Small intestine (tissue), 7 donors: ENCODE results near the gene EXOG. TPM values are rescaled to one million over a fixed set of nuclear protein-coding genes. Genes with fewer than 3 reads are reported as not detected.

Experiments
- DNase-seq, 2 donors: peaks; one replicate each; pipeline versions ENCODE4 v3.0.0 to v3.0.0-alpha.2; 2013
- FAIRE-seq: peaks from 2 replicates; lab custom pipeline; 2012; peaks lifted over from hg19 to GRCh38; lab: Jason Lieb, UNC
- H3K27ac ChIP-seq, 3 donors: one replicate each; pipeline ENCODE4 v1.5.1; 2013; ENCODE audit warnings: low read length in 2 of 3, mild to moderate bottlenecking in 2 of 3, control low read depth in 1 of 3, inconsistent platforms in 1 of 3, low read depth in 1 of 3, moderate library complexity in 1 of 3
- H3K27me3 ChIP-seq, 3 donors: one replicate each; pipeline ENCODE4 v1.6.1; 2013; ENCODE audit warnings: low read length in 3 of 3, inconsistent platforms in 1 of 3; ENCODE audit not compliant: control insufficient read depth in 3 of 3, insufficient read depth in 3 of 3
- H3K36me3 ChIP-seq, 3 donors: one replicate each; pipeline ENCODE4 v1.6.1; 2013; ENCODE audit warnings: low read length in 3 of 3, inconsistent platforms in 1 of 3, low read depth in 1 of 3, mild to moderate bottlenecking in 1 of 3, moderate library complexity in 1 of 3; ENCODE audit not compliant: control insufficient read depth in 3 of 3, insufficient read depth in 2 of 3
- H3K4me1 ChIP-seq, 3 donors: one replicate each; pipeline ENCODE4 v1.6.1; 2013; ENCODE audit warnings: low read length in 2 of 3, inconsistent platforms in 1 of 3, low read depth in 1 of 3, mild to moderate bottlenecking in 1 of 3, moderate library complexity in 1 of 3; ENCODE audit not compliant: control insufficient read depth in 3 of 3, insufficient read depth in 2 of 3
- H3K4me3 ChIP-seq, 3 donors: one replicate each; pipeline ENCODE4 v1.5.1; 2013; ENCODE audit warnings: low read length in 3 of 3, control low read depth in 1 of 3, inconsistent platforms in 1 of 3, low read depth in 1 of 3, mild to moderate bottlenecking in 1 of 3, moderate library complexity in 1 of 3
- H3K9me3 ChIP-seq, 2 donors: one replicate each; pipeline ENCODE4 v1.6.1; 2013; ENCODE audit warnings: low read depth in 1 of 2, low read length in 1 of 2; ENCODE audit not compliant: control insufficient read depth in 2 of 2, insufficient read depth in 1 of 2
- WGBS, 3 donors: extraction: QIAGEN DNeasy Blood & Tissue Kit; methylation state at CpG; one replicate each; pipeline ENCODE4 v1.1.7; 2013; 5-methylcytosine and 5-hydroxymethylcytosine counted together
- polyA plus RNA-seq, 4 donors: library from polyadenylated mRNA; stranded (reverse) in 3 of 4; unstranded in 1 of 4; fragments of 200-250 nt in 3 of 4; fragments of 120-200 nt in 1 of 4; gene quantifications; one replicate each; pipeline versions ENCODE4 v1.2.1 to v1.2.3, GENCODE V29; 2013
- donor health status: healthy with polysubstance abuse.
- donor health status: control.
- donor health status: control.
- donor health status: Bipolar disorder and iron deficiency.
- donor health status: healthy.

The EXOG gene
- polyA plus RNA-seq, 4 donors = 1.3 to 9.3 (median 3.7) TPM

DNA sequence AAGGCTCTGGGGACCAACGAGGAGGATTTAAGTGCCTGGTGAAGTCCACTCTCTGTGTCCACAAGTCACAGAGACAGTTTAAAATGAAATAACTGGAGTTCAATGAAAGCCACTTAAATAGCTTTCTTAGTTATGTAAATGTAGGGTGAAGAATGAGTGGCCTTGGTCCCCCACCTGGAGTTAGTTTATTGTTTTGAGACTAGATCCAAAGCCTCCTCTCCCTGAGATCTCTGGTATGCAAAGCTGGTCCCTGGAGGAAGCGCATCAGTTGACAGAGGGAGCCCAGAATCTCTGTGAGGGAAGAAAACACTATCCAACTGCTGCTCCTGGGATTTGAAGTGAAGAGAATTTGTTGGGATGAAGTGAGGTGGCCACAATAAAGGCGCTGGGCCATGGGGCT, 40.5 kb downstream of the EXOG start:
- no peaks in the 10 kb centered on the region for H3K27me3 ChIP-seq
- H3K27ac ChIP-seq = no peak overlapping the region
- DNase-seq = no peak
- no peaks in the 10 kb centered on the region for H3K4me1 ChIP-seq
- WGBS, 3 donors = 79 to 93% (median 84%) methylated on average over 3 of the region's 3 CpGs
- H3K36me3 ChIP-seq = no peaks in the 10 kb centered on the region
- H3K9me3 ChIP-seq = peaks cover 0 to 6% of the 10 kb centered on the region in 2 donors
- FAIRE-seq = no peak
- H3K4me3 ChIP-seq = no peak overlapping the region

- Histone ChIP-seq H3K27me3 (no peaks in the 10 kb centered on the region), H3K27ac (no peak overlapping the region), H3K4me3 (no peak overlapping the region), H3K4me1 (no peaks in the 10 kb centered on the region), H3K36me3 (no peaks in the 10 kb centered on the region), H3K9me3 (peaks cover 0 to 6% of the 10 kb centered on the region in 2 donors)
- 69 to 79% (median 70%) methylated on average over 8 of the region's 8 CpGs for WGBS, 3 donors
- DNase-seq = no peak
- FAIRE-seq = no peak
These were observed 42.7 kb downstream of the EXOG start for GRCh38 chr3:38538773-38539353.

- Histone ChIP-seq H3K36me3 (no peaks in the 10 kb centered on the region), H3K27ac (no peak overlapping the region), H3K4me1 (no peaks in the 10 kb centered on the region), H3K9me3 (no peaks in the 10 kb centered on the region), H3K27me3 (no peaks in the 10 kb centered on the region), H3K4me3 (no peak overlapping the region)
- DNase-seq = no peak
- 73 to 84% (median 80%) methylated on average over 9 of the region's 9 CpGs for WGBS, 3 donors
- FAIRE-seq = no peak
These were observed 45.7 kb downstream of the EXOG start for GRCh38 chr3:38541806-38542205.

DNA sequence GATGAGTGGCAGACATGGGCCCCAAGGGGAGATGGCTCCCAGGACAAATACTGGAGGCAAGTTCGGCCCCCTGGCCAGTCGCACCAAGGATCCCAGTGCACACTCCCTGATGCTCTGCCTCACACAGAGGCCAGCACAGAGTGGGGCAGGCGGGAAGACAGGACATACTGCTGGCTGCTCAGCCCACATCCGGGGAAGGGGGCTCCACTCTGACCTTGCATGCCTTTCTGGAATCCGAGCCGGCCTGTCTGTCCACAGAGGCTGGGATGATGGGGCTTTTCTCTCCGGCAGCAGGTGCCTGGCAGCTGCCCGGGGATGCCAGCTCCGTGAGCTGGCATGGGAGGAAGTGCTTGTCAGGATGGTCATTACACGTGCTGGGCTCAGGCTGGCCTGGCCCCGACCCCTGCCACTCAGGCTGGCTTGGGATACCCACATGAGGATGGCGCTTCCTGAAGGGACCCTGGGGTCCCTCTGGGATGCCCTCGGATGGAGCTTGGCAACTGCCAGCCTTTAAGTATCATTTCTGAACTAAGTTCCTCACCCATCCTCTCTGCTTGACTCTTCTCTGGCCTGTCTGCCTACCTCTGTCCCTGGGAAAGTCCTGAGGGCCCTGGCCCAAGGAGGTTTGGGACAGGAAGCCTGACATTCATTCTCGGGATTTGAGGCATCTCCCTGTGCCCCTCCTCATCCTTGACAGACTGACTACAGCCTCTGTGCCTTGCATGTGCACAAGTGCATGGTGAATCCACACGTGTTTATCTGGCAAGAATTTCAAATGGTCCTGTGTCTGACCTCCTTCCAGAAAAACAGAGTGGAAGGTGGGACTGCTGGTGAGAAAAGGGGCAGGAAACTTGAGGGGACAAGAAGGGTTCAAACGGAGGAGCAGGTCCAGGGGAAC, 46.5 kb downstream of the EXOG start:
- Histone ChIP-seq H3K27ac (no peak overlapping the region), H3K36me3 (no peaks in the 10 kb centered on the region), H3K27me3 (no peaks in the 10 kb centered on the region), H3K4me3 (no peak overlapping the region), H3K9me3 (no peaks in the 10 kb centered on the region), H3K4me1 (no peaks in the 10 kb centered on the region)
- no peak for DNase-seq
- no peak for FAIRE-seq
- 64 to 71% (median 67%) methylated on average over 16 of the region's 16 CpGs for WGBS, 3 donors

GRCh38 chr3:38543586-38543985, 47.4 kb downstream of the EXOG start:
- H3K27ac ChIP-seq = no peak overlapping the region
- H3K4me1 ChIP-seq = no peaks in the 10 kb centered on the region
- no peak for DNase-seq
- no peaks in the 10 kb centered on the region for H3K9me3 ChIP-seq
- 48 to 67% (median 50%) methylated on average over 7 of the region's 7 CpGs for WGBS, 3 donors
- H3K27me3 ChIP-seq = no peaks in the 10 kb centered on the region
- no peaks in the 10 kb centered on the region for H3K36me3 ChIP-seq
- H3K4me3 ChIP-seq = no peak overlapping the region
- FAIRE-seq = no peak

GRCh38 chr3:38544926-38545325, 48.8 kb downstream of the EXOG start:
- Histone ChIP-seq H3K4me1 (no peaks in the 10 kb centered on the region), H3K27ac (no peak overlapping the region), H3K4me3 (no peak overlapping the region), H3K27me3 (no peaks in the 10 kb centered on the region), H3K36me3 (no peaks in the 10 kb centered on the region), H3K9me3 (no peaks in the 10 kb centered on the region)
- DNase-seq (no peak), FAIRE-seq (no peak)
- WGBS, 3 donors = 86 to 91% (median 89%) methylated on average over 3 of the region's 3 CpGs

DNA sequence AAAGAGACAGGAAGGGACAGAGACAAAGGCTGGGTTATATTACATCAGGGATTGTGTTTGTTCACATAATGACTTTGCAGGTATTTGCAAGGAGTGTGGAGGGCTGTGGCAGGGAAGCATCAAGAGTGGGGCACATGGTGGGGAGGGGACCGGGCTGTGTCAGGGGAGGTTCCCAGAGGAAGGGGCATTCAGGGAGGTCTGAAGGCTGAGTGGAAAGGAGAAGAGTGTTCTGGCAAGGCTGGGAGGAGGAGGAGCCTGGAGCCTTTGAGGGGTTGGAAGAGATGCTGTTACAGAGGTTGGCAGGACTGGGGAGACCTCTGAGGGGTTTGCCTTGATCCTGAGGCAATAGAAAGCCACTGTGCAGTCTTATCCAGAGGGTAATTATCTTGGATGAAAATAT, 49.4 kb downstream of the EXOG start:
- FAIRE-seq = no peak
- no peaks in the 10 kb centered on the region for H3K4me1 ChIP-seq

DNA sequence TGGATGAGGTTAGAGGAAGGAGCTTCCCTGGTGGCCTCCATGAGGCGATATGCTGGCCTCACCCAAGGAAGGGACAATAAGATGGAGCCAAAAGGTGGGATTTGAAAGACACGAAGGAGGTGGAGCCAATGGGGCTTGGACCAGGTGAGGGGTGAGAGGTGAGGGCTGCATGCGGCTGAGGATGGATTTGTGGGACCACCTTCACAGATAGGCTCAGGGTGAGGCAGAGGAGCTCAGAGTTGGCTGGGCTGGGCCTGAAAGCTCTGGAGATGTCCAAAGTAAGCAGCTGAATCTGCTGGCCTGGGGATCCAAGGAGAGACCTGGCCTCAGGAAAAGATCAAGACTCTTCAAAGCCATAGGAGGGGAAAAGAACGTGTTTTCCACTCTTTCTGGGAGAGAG, 49.8 kb downstream of the EXOG start:
- no peak overlapping the region for H3K27ac ChIP-seq
- DNase-seq (no peak), FAIRE-seq (no peak)
- H3K4me1 ChIP-seq = no peaks in the 10 kb centered on the region
- WGBS, 3 donors = 80 to 85% (median 84%) methylated on average over 4 of the region's 4 CpGs
- no peaks in the 10 kb centered on the region for H3K27me3 ChIP-seq
- H3K36me3 ChIP-seq = no peaks in the 10 kb centered on the region
- no peaks in the 10 kb centered on the region for H3K9me3 ChIP-seq
- H3K4me3 ChIP-seq = no peak overlapping the region

More for the DNA sequence above, 49.4 kb downstream of the EXOG start:
- Histone ChIP-seq H3K27me3 (no peaks in the 10 kb centered on the region), H3K27ac (no peak overlapping the region), H3K4me3 (no peak overlapping the region), H3K36me3 (no peaks in the 10 kb centered on the region), H3K9me3 (no peaks in the 10 kb centered on the region)
- WGBS, 3 donors = 68 to 100% (median 81%) methylated on average over 1 of the region's 1 CpG
- no peak for DNase-seq
